GM23338 (cell line): ENCODE data around the gene CNNM2. TPM values are rescaled to one million over a fixed set of nuclear protein-coding genes. Genes with fewer than 3 reads are reported as not detected.

Source experiments
- ATAC-seq: fragments of 200-7000 bp; cut with Tn5 transposase; 3 replicates; pipeline ENCODE4 v1.9.1; 2020
- DNase-seq: peaks from one replicate; pipeline ENCODE4 v3.0.0-alpha.2; 2015; ENCODE audit warnings: low spot score
- H2AFZ ChIP-seq: fragments of 200-600 bp; sonication (generic); 2 replicates; pipeline ENCODE4 v1.8.0; 2016; ENCODE audit warnings: antibody characterized with exemption, mild to moderate bottlenecking, moderate library complexity
- H3F3A ChIP-seq: fragments of 200-600 bp; sonication (generic); replicated peaks from 2 replicates; pipeline ENCODE4 v1.8.0; 2017; ENCODE audit warnings: antibody characterized with exemption, mixed run types, low read depth
- H3K27ac ChIP-seq: fragments of 200-600 bp; sonication (generic); 2 replicates; pipeline ENCODE4 v1.6.1; 2016; ENCODE audit warnings: low read depth
- H3K27me3 ChIP-seq: fragments of 200-600 bp; sonication (generic); 2 replicates; pipeline ENCODE4 v1.8.0; 2016; ENCODE audit warnings: mild to moderate bottlenecking, mixed run types, moderate library complexity; ENCODE audit not compliant: insufficient read depth
- H3K36me3 ChIP-seq: fragments of 200-600 bp; sonication (generic); 2 replicates; pipeline ENCODE4 v1.8.0; 2016; ENCODE audit warnings: mild to moderate bottlenecking; ENCODE audit not compliant: insufficient read depth
- H3K4me1 ChIP-seq: fragments of 200-600 bp; sonication (generic); 2 replicates; pipeline ENCODE4 v1.8.0; 2016; ENCODE audit warnings: mild to moderate bottlenecking, moderate library complexity; ENCODE audit not compliant: insufficient read depth
- H3K4me2 ChIP-seq: fragments of 200-600 bp; sonication (generic); 2 replicates; pipeline ENCODE4 v1.7.1; 2017; ENCODE audit warnings: mixed run types
- H3K4me3 ChIP-seq: fragments of 200-600 bp; sonication (generic); 2 replicates; pipeline ENCODE4 v1.6.1; 2016; ENCODE audit warnings: mixed run types
- H3K79me2 ChIP-seq: fragments of 200-600 bp; sonication (generic); replicated peaks from 2 replicates; pipeline ENCODE4 v1.8.0; 2017; ENCODE audit warnings: mild to moderate bottlenecking; ENCODE audit not compliant: insufficient read depth
- H3K9me2 ChIP-seq: fragments of 200-600 bp; sonication (generic); 2 replicates; pipeline ENCODE4 v1.8.0; 2017; ENCODE audit not compliant: insufficient read depth
- H4K20me1 ChIP-seq: fragments of 200-600 bp; sonication (generic); replicated peaks from 2 replicates; pipeline ENCODE4 v1.8.0; 2017; ENCODE audit warnings: mild to moderate bottlenecking; ENCODE audit not compliant: insufficient read depth
- H3K27ac Mint-ChIP-seq: 2 replicates; pipeline ENCODE4 v1.8.0; 2020; ENCODE audit warnings: inconsistent platforms, mild to moderate bottlenecking, moderate library complexity, mixed read lengths
- H3K27me3 Mint-ChIP-seq: 3 replicates; pipeline ENCODE4 v1.8.0; 2022; ENCODE audit warnings: low read depth, mild to moderate bottlenecking, moderate library complexity, mixed read lengths, inconsistent platforms; ENCODE audit not compliant: insufficient read depth, poor library complexity
- H3K36me3 Mint-ChIP-seq: 3 replicates; pipeline ENCODE4 v1.8.0; 2021; ENCODE audit warnings: low read depth, mild to moderate bottlenecking, inconsistent platforms, moderate library complexity, mixed read lengths
- H3K4me1 Mint-ChIP-seq: 3 replicates; pipeline ENCODE4 v1.8.0; 2020; ENCODE audit warnings: mild to moderate bottlenecking, inconsistent platforms, mixed read lengths
- H3K4me3 Mint-ChIP-seq: 3 replicates; pipeline ENCODE4 v1.8.0; 2021; ENCODE audit warnings: moderate library complexity, mild to moderate bottlenecking, inconsistent platforms, mixed read lengths
- H3K9me3 Mint-ChIP-seq: 3 replicates; pipeline ENCODE4 v1.8.0; 2020; ENCODE audit warnings: moderate library complexity, mild to moderate bottlenecking, inconsistent platforms, mixed read lengths
- CREB1 ChIP-seq: fragments of 250-450 bp; sonication (Bioruptor Pico); IDR thresholded peaks from 2 replicates; pipeline ENCODE4 v1.5.0; 2020; ENCODE audit warnings: low read depth, mild to moderate bottlenecking, moderate library complexity
- CTCF ChIP-seq, 2 experiments: fragments of 200-600 bp in 1 of 2; sonication (generic) in 1 of 2; conservative IDR thresholded peaks; 2 replicates each; pipeline versions ENCODE4 v1.5.1 to v1.6.1; 2016 to 2017; ENCODE audit warnings: antibody characterized with exemption in 2 of 2, low read depth in 2 of 2, mild to moderate bottlenecking in 2 of 2, moderate library complexity in 1 of 2
- ETS1 ChIP-seq: IDR thresholded peaks from 2 replicates; pipeline ENCODE4 v1.6.1; 2016; ENCODE audit warnings: antibody characterized with exemption
- EZH2 ChIP-seq: fragments of 200-600 bp; sonication (generic); IDR thresholded peaks from one replicate; pipeline ENCODE4 v1.8.0; 2017; ENCODE audit warnings: antibody characterized with exemption, mild to moderate bottlenecking, low read depth; ENCODE audit not compliant: unreplicated experiment
- EZH2phosphoT487 ChIP-seq: fragments of 200-600 bp; sonication (generic); IDR thresholded peaks from one replicate; pipeline ENCODE4 v1.8.1; 2018; ENCODE audit warnings: antibody characterized with exemption; ENCODE audit not compliant: unreplicated experiment
- JUNB ChIP-seq: IDR thresholded peaks from one replicate; pipeline ENCODE4 v1.6.1; 2016; ENCODE audit warnings: antibody characterized with exemption; ENCODE audit not compliant: unreplicated experiment
- NANOG ChIP-seq: IDR thresholded peaks from 2 replicates; pipeline ENCODE4 v1.6.1; 2016; ENCODE audit warnings: antibody characterized with exemption, borderline replicate concordance
- POLR2AphosphoS5 ChIP-seq: IDR thresholded peaks from 2 replicates; pipeline ENCODE4 v1.6.1; 2016; ENCODE audit warnings: antibody characterized with exemption, low read depth
- STAT1 ChIP-seq: IDR thresholded peaks from one replicate; pipeline ENCODE4 v1.6.1; 2016; ENCODE audit warnings: antibody characterized with exemption; ENCODE audit not compliant: unreplicated experiment
- ZNF114 ChIP-seq: fragments of 250-450 bp; sonication (Bioruptor Pico); IDR thresholded peaks from 2 replicates; pipeline ENCODE4 v1.5.0; 2020; ENCODE audit warnings: mild to moderate bottlenecking, moderate library complexity
- ZNF331 ChIP-seq: fragments of 250-450 bp; sonication (Bioruptor Pico); IDR thresholded peaks from 2 replicates; pipeline ENCODE4 v1.5.0; 2020; ENCODE audit warnings: low read depth, mild to moderate bottlenecking, moderate library complexity
- ZNF462 ChIP-seq: fragments of 250-450 bp; sonication (Bioruptor Pico); IDR thresholded peaks from 2 replicates; pipeline ENCODE4 v1.5.0; 2020; ENCODE audit warnings: mild to moderate bottlenecking, moderate library complexity
- polyA plus RNA-seq: library from polyadenylated mRNA; unstranded; fragments of >200 nt; fragmentation: Nextera tagmentation; extraction: Ambion mirVana; gene quantifications from 2 replicates; pipeline ENCODE4 v1.2.1, GENCODE V29; 2016
- total RNA-seq: library from RNA; depleted of rRNA; stranded (reverse); fragments of >200 nt; shearing (Covaris generic); gene quantifications from 2 replicates; pipeline ENCODE4 v1.2.3, GENCODE V29; 2014
- TF ChIP-seq, protein P1 (sequence below): IDR thresholded peaks from one replicate; pipeline ENCODE4 v1.6.1; 2018; ENCODE audit warnings: antibody characterized with exemption; ENCODE audit not compliant: unreplicated experiment

The CNNM2 gene
- total and polyA plus RNA-seq, 2 experiments from 2014 or later: 4.5 to 31.3 TPM

DNA sequence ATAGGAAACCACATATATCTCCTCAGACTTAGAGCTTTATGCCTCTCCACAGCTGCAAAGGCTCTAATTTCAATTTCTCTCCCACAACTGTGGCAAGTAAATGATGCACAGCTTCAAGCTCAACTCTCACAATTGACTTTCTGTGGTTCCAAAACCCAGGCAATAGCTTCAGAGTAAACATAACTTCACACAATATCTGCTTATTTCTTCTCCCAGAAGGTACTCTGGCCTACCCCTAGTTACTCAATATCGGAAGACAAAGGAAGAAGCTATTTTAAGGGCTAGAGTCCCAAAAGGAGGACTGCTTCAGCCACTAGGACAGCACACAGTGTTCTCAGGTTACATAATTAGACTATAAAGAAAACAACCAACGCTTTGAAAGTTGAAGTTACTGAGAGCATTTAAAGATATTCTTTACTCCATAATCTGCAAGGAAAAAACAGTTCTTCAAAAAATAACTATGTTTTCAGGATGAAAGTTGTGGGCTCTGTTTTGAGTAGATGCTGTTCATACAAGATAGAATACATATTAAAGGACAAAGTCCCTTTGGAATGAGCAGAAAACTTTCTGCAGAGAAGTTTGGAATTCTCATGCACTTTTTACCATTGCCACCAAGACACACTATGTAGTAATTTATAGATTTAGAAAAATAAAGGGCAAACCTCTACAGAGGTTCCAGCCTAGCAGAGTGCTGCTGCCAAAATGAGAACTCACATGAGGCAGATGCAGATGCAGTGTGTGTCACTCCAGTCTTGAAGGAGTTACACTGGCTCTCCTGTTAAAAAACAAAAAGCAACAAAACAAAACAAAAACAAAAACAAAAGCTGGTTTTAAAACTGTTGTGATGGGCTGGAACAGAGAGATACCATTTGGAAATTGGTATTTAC, 193.2 kb downstream of the CNNM2 start:
- Histone ChIP-seq H3K4me2 (peak overlapping the region; percentile 12; the same call in 1 of the 2 replicates), H3K27me3 (no peaks in the 10 kb centered on the region)

More for the DNA sequence above, 193.2 kb downstream of the CNNM2 start:
- ATAC-seq: peak; percentile 78
- Mint-ChIP-seq H3K9me3 (no peaks in the 10 kb centered on the region), H3K4me1 (peaks cover 20% of the 10 kb centered on the region), H3K4me3 (no peak overlapping the region), H3K27ac (no peak overlapping the region), H3K27me3 (no peaks in the 10 kb centered on the region), H3K36me3 (no peaks in the 10 kb centered on the region)
- no peaks in the 10 kb centered on the region for H4K20me1 ChIP-seq
- no peaks in the 10 kb centered on the region for H3K9me2 ChIP-seq
- no peak overlapping the region for H3K4me3 ChIP-seq
- TF ChIP-seq JUNB (no peak), ZNF331 (no peak), ETS1 (no peak), STAT1 (no peak), ZNF114 (CRISPR knock-in tag) (no peak), CREB1 (CRISPR knock-in tag) (no peak), ZNF462 (CRISPR knock-in tag) (no peak), EZH2 (no peak), CTCF (conservative IDR thresholded peaks at IDR 0.05; ENCODE audit: low read depth in 2 of 2) (no peak), POLR2AphosphoS5 (no peak), NANOG (no peak), EZH2phosphoT487 (no peak)
- TF ChIP-seq, protein P1, sequence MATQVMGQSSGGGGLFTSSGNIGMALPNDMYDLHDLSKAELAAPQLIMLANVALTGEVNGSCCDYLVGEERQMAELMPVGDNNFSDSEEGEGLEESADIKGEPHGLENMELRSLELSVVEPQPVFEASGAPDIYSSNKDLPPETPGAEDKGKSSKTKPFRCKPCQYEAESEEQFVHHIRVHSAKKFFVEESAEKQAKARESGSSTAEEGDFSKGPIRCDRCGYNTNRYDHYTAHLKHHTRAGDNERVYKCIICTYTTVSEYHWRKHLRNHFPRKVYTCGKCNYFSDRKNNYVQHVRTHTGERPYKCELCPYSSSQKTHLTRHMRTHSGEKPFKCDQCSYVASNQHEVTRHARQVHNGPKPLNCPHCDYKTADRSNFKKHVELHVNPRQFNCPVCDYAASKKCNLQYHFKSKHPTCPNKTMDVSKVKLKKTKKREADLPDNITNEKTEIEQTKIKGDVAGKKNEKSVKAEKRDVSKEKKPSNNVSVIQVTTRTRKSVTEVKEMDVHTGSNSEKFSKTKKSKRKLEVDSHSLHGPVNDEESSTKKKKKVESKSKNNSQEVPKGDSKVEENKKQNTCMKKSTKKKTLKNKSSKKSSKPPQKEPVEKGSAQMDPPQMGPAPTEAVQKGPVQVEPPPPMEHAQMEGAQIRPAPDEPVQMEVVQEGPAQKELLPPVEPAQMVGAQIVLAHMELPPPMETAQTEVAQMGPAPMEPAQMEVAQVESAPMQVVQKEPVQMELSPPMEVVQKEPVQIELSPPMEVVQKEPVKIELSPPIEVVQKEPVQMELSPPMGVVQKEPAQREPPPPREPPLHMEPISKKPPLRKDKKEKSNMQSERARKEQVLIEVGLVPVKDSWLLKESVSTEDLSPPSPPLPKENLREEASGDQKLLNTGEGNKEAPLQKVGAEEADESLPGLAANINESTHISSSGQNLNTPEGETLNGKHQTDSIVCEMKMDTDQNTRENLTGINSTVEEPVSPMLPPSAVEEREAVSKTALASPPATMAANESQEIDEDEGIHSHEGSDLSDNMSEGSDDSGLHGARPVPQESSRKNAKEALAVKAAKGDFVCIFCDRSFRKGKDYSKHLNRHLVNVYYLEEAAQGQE: no peak
- DNase-seq: peak; percentile 23
- peak overlapping the region; percentile 5; the same call in 1 of the 2 replicates for H3K27ac ChIP-seq
- no peaks in the 10 kb centered on the region for H3K36me3 ChIP-seq
- peaks cover 29% of the 10 kb centered on the region; the same call in 1 of the 2 replicates for H3K79me2 ChIP-seq
- no peak overlapping the region for H2AFZ ChIP-seq
- peaks cover 18% of the 10 kb centered on the region; the same call in 1 of the 2 replicates for H3K4me1 ChIP-seq
- H3F3A ChIP-seq: no peaks in the 10 kb centered on the region
